Measurements from ENCODE around the gene MOV10.

Gene MOV10

DNA sequence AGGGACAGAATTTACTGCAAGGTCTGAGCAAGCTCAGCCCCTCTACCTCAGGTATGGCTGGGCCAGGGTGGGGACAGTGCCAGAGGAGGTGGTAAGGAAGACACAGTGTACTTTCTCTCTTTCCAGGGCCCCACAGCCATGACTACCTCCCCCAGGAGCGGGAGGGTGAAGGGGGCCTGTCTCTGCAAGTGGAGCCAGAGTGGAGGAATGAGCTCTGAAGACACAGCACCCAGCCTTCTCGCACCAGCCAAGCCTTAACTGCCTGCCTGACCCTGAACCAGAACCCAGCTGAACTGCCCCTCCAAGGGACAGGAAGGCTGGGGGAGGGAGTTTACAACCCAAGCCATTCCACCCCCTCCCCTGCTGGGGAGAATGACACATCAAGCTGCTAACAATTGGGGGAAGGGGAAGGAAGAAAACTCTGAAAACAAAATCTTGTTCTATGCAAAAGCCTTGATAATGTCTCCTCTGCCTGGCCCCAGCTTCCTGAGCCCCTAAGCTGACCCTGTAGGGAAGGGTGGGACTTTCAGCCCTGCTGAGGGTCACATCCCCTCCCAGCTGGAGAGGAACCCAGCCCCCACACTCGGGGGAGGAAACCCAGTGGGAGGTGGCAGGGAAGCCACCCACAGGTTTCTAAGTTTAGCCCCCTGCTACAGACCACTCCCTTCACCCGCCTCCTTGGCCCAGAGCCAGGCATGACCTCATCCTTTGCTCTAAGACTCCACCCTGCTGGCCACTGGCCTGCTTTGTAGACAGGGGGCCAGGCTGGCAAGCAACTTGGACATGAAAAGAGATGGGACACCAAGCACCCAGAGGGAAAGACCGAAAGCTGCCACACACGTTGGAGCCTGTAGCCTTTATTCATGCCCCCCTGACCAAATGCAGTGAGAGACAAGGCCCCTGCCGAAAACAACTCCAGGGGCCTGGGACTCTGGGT is 26.1 kb downstream of the MOV10 start:
- peak; percentile 55 for DNase-seq (ENCODE audit: low read depth)

- no peak for DNase-seq (ENCODE audit: low read depth)
Measured at GRCh38 chr1:112701227-112702066, 27.0 kb downstream of the MOV10 start.

DNA sequence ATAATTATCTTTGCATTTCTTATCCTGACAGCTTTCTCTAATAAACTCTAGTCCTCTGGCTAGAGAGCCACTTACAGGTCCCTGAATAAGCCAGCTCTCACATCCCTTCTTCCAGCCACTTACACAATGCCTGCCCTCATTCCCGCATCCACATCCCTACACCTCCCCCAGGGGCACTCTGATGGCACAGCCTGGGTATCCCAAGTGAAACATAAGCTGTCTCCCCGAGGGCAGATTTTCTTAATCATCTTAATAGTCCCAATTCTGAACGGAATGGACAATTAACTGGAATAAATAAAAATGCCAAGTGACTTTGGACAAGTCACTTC is 27.6 kb downstream of the MOV10 start:
- DNase-seq (ENCODE audit: low read depth): no peak

DNA sequence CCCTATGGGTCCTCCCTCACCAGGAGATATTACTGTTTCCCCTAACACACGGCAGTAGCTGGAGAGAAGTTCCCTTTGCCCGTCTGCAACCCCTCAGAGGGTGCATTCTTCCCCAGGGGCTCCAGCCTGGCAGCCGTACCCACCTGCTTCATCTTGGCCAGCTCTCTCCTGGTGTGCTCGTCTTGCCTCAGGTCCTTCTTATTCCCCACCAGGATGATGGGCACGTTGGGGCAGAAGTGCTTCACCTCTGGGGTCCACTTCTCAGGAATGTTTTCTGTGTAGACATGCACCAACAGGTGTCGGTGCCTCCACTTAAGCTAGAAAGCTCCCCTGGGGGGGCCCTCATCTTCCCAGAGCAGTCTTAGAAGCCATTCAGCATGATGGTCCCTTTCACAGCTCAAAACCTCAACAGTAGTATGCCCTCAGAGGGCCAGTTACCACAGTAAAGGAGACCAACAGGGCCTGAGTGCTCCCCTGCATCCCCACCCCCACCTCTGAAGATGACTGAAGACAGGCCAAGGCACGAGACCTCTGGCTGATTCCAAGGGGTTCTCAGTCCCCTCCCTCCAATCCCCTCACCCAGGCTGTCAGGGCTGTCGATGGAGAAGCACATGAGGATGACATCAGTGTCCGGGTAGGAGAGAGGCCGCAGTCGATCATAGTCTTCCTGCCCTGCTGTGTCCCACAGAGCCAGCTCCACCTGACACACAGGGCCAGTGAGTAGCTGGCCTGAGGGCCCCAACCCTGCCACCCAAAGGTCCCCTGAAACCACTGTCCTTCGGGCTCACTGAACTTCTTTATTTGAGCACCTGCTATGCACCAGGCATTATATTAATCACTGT is 28.2 kb downstream of the MOV10 start:
- no peak for DNase-seq (ENCODE audit: low read depth)

- no peak for DNase-seq (ENCODE audit: low read depth)
Measured at GRCh38 chr1:112703706-112704105, 29.2 kb downstream of the MOV10 start.

GRCh38 chr1:112704391-112704933 is 30.0 kb downstream of the MOV10 start:
- no peak for DNase-seq (ENCODE audit: low read depth)

- no peak for DNase-seq (ENCODE audit: low read depth)
Measured at GRCh38 chr1:112704934-112705627, 30.6 kb downstream of the MOV10 start.

DNA sequence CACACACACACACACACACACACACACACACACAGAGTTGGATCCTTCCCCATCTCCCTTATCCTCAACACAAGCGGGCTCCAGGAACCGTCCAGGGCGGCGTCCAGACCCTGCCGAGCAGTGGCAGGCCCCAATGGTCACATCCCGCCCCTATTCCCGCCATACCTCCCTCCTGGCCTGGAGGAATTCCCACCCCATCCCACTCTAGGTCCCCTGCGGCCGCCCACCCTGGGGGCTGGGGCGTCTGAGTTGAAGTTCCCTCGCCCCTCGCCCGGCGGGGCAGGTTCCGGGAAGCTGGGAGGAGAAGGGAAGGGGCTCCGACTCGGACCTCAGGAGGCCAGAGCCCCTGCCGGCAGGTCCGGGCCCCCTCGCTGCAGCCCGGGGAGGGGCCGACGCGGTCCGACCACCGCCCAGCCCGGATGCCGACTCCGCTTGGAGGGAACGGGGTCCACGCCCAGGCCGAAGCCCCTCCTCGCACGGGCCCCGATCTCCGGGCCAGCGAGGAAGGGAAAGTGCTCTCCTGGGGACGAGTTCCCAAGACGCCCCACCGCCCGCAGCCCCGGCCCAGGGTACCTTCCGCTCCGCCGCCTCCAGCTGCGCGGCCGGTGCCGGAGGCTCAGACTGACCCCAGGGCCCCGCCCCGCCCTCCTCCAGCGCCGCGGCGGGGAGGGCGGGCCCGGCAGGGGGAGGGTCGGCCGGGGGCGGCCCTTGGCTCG is 32.2 kb downstream of the MOV10 start, which contains the start of gene RHOC:
RHOC (minus strand) TSS at position 623 of the 716 bp plus-strand sequence. CDS start 3,328 bp downstream, outside the sequence.
- DNase-seq (ENCODE audit: low read depth): no peak

DNA sequence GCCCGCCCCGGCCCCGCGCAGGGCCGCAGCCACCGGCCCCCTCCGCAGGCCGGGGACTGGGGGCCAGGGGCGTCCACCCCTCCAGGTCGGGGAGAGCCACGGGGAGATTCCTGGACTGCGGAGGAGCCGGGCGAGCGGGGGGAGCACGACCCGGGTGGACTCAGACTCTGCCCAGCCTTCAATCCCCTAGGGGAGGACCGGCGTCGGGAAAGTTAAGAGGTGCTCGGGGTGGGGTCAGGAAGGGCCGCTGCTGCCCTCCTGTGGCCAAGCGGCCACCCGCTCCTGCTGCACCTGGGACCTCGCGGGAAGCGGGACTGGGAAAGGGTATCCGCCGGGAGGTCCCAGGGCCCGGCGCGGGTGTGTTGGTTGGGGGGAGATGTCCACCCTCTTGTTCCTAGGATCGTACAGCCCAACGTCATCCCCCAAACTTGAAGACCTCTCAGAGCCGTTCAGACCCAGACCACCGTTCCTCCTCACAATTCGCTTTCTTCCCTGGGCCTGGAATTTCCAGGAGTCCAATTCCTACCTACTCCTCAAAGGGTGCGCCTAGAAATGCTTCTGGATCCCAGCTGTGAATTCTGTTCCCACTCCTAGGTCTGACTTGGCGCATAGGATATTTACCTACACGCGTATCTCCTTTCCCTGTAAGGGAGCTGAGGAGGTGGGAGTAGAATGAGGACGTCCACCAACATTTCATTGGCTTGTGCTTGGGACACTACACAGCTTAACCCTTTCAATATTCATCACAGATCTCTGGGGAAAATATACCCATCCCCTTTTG is 33.0 kb downstream of the MOV10 start:
- DNase-seq (ENCODE audit: low read depth): no peak

DNA sequence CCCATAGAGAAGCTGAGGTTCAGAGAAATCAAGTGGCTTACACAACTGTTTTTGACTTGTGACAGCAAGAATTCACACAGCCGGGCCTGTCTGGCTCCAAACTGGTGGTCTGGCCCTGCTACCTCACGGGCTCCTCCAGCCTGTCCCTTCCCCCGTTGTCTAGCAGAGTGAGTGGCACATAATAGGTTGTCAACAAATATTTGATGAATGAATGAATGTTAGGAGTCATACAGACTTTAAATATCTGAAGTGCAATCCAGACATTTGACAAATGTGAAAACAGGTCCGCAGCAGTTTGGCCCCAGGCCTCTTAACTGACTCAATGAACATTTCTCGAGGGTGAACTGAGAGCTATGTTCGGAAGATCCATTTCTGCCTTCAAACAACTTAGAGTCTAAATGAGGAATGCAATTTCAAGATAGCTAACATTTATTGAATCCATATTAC is 33.6 kb downstream of the MOV10 start:
- DNase-seq (ENCODE audit: low read depth): no peak

DNA sequence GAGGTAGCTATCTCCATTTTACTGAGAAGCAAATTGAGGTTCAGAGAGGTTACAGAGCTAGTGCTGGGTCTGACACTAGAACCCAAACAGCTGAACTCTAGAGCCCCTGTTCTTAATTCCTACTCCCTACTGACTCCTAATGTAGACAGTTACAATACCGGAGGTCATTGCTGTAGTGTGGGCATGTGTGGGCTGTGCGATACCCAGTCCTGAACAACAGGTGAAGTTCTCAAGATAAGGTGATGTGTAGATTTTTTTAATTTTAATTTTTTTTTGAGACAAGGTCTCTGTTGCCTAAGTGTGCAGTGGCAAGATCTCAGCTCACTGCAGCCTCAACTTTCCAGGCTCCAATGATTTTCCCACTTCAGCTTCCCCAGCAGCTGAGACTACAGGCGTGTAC is 34.0 kb downstream of the MOV10 start:
- no peak for DNase-seq (ENCODE audit: low read depth)

DNA sequence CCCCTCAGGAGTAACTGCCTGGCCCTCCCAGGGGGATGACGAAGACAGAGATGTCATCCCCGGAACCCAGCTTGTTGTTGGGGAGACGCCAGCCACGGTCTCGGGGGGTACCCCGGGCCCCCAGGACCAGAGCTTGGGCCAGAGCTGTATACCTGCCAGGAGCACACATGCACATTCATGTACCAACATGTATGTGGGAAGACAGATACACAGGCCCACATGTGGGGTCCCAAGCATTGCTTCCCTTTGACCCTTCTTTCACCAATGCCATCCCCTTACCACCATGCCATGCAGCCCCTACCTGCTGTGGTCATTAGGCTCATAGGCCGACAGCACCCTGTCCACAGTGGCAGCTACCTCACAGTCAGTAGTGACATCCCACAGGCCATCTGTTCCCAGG is 35.7 kb downstream of the MOV10 start:
- no peak for DNase-seq (ENCODE audit: low read depth)

GRCh38 chr1:112710586-112710985 is 36.1 kb downstream of the MOV10 start:
- no peak for DNase-seq (ENCODE audit: low read depth)

- no peak for DNase-seq (ENCODE audit: low read depth)
Measured at GRCh38 chr1:112711041-112711440, 36.6 kb downstream of the MOV10 start.

DNA sequence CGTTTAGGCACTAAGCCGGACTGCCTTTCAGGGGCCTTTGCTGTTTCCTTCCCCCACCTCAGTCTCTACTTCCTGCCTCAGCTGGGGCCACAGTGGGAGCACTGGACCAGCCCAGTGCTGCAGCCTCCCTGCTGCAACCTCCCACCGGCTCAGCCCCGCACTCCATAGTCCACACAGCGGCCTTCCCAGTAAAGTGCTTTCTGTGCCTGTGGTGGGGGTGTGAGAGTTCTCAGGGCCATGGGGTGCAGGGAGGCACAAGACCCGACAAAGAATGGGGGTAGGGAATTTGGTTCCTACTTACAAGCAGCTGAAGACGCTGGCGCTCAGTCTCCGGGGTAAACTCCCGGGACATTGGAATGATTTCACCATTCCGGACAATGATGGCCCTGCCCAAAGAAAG is 37.2 kb downstream of the MOV10 start:
- no peak for DNase-seq (ENCODE audit: low read depth)

DNA sequence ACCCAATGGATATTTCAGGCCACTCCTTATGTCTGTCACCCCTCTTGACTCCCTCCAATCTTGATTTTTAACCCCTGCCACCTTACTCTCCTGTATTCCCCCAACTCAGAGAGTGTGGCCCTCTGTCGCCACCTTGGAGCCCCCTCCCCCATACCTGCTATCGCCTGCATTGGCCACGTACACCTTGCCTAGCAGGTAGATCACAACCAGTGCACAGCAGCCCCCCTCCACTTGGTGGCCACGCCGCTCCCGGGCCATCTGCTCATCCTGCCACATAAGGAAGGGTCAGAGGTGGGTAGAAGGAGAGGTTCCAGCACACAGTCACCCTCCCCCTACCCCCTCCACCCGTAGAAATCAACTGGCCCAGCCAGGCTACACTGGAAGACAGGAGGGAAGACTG is 37.7 kb downstream of the MOV10 start:
- no peak for DNase-seq (ENCODE audit: low read depth)

GRCh38 chr1:112712701-112713128 is 38.3 kb downstream of the MOV10 start:
- no peak for DNase-seq (ENCODE audit: low read depth)

GRCh38 chr1:112713466-112714312 is 39.2 kb downstream of the MOV10 start:
- no peak for DNase-seq (ENCODE audit: low read depth)

All from stimulated activated CD8-positive, alpha-beta memory T cell treated with anti-CD3 and anti-CD28 coated beads, Interleukin-12 subunit alpha, Interleukin-12 subunit beta, amount 100 ng/mL, for 1 hour (primary cell).